AG10803 (cell line): ENCODE measurements around the gene WASHC2A.
"Not testable (repeated sequence)": the region's sequence is repeated elsewhere in the genome, so short reads cannot be mapped to it uniquely, and the experiment has no call there.

ENCODE experiments used
- DNase-seq: peaks from one replicate; pipeline ENCODE4 v3.0.0; 2010; ENCODE audit warnings: low read depth
- H3K4me3 ChIP-seq: 2 replicates; pipeline ENCODE4 v1.5.1; 2011; ENCODE audit warnings: mild to moderate bottlenecking, low read length, control low read depth
- CTCF ChIP-seq: conservative IDR thresholded peaks from 2 replicates; pipeline ENCODE4 v1.5.1; 2011; ENCODE audit warnings: mild to moderate bottlenecking, low read length, control low read depth, inconsistent platforms

WASHC2A gene

DNA sequence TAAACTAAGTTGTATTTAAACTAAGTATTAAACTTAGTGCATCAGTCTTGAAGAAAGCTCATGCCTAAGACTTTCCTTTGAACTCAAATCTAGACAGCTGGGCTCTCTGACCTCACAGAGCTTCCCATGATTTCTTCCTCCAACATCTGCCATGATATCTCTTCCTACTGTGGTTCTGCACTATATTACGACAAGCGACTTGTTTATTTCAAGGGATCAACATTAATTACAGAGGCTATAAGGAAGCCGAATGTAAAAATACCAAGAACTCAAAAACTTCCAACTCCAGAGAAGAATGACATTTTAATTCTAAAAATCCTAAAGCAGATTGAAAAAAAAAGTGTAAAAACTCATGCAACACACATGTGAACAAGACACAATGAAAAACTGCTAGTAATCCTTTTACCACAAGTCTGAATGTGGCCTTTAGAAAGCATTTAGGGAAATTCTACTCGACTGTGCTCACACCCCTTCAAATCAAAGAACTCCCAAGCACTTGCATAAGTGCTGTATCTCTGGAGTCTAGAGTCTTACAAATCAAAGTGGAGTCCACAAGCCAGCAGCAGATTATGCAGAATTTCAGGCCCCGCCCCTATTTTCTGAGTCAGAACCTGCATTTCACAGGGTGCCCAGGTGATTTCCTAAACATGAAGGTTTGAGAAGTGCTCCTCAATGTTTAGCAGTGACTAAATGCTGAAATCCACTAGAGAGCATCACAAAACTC, 22.7 kb upstream of the WASHC2A start:
- no peak for TF ChIP-seq CTCF
- peak; percentile 68 for DNase-seq
- H3K4me3 ChIP-seq = no peak overlapping the region

DNA sequence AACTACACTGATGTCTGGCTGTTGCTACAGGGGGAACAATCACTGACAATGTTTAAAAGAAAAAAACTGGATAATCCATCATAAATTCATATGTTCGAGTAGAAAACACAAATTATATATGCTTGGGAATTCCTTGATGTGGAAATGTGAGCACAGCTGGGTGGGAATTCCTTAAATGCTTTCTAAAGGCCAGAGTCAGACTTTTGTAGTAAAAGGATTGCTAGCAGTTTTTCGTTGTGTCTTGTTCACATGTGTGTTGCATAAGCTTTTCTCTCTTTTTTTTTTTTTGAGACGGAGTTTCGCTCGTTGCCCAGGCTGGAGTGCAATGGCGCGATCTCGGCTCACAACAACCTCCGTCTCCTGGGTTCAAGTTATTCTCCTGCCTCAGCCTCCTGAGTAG, 21.3 kb upstream of the WASHC2A start:
- H3K4me3 ChIP-seq = not testable (repeated sequence)
- DNase-seq = peak; percentile 88

GRCh38 chr10:50047594-50047993, 20.2 kb upstream of the WASHC2A start:
- not testable (repeated sequence) for H3K4me3 ChIP-seq, DNase-seq

DNA sequence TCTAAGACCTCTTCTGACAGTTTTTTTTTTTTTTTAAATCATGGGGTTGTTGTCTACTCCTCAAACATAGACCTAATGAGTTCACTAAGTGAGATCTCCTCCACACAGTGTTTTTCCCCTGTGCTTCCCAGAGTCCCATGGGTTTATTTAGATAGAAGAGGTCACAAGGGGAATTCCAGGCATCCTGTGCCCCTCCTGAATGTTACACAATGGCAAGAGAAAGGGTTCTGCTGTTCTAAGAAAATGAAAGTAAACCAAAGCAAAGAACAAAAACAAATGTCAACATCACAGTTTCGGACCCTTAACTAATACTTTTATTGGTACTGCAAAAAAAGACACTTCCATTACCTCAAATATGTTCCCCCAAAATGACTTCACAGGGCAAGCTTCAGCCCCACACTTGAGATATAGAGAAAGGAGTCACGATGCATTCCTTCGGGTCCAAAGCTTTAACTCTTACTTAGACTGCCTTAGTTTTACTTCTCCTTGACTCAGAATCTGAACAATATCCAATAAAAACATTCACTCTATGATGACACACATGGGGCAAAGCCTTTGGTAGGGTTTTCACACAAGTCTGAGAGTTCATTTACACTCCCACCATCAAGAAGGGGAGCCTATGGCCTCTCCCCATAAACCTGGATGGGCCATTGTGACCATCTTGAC, 15.6 kb upstream of the WASHC2A start:
- peak; percentile 56 for DNase-seq
- not testable (repeated sequence) for H3K4me3 ChIP-seq

DNA sequence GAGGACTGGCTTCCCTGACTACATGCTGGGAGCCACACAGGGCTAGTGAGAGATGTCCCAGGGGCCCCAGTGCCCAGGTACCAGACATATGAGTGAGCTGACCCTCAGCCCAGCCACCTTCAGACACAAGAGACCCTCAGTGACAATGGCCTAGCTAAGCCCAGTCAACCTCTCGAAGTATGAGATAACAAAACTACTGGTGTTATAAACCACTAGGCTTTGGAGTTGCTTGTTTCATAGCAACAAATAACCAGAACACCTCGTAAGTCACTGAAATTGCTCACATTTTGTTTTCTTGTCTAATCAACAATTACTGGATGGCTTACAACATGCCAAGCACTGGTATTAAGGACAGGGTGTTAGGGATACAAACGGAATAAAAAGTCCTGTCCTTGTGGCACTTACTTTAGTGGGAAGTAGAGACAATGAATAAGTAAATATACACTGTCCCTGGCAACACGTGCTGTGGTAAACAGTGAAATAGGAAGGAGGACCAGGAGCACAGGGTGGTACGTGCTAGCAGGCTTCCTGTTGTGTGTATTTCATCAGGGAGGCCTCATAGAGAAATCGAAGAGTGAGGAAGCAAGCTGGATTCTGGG, 14.9 kb upstream of the WASHC2A start:
- not testable (repeated sequence) for H3K4me3 ChIP-seq, DNase-seq

- DNase-seq = not testable (repeated sequence)
These were observed 12.1 kb upstream of the WASHC2A start for GRCh38 chr10:50055494-50056292.

GRCh38 chr10:50056654-50057053, 11.1 kb upstream of the WASHC2A start:
- not testable (repeated sequence) for DNase-seq, H3K4me3 ChIP-seq

More at GRCh38 chr10:50055494-50056292, 12.1 kb upstream of the WASHC2A start:
- H3K4me3 ChIP-seq = not testable (repeated sequence)

DNA sequence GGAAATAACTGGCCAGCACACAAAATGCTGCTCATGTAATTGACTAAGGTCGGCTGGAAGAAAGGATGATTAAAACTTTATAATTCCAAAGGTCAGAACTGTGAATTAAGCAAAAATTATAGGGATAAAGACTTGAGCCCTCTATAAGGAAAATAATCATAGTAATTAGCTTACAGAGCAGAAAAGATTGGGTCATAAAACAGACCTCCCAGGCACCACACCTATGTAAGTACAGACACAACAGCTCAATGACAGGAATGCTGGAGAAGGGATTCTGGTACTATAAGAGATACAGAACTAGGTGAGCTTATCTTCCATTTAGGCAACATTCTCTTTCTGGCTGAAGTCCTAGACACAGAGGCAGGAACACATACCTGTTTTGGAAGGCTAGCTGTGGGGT, 9.0 kb upstream of the WASHC2A start:
- DNase-seq, H3K4me3 ChIP-seq: not testable (repeated sequence)

DNA sequence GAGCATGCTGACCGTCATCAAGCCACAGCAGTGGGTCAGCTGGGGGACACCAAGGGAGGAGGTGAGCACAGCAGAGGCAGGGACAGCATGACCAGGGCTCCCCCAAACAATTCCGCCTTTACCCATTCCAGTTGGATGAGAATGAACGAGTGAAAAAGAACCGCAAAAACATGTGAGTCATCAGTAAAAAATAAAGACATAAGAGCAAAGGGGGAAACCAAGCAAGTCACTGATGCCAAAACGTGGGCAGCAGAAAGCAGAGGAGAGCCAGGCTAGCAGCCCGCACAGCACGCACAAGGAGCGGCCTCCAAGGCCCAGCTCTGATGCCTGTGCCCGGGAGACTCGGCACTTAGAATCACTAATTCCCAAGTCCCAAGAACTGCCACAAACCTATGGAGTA, 7.8 kb upstream of the WASHC2A start:
- not testable (repeated sequence) for DNase-seq, H3K4me3 ChIP-seq

DNA sequence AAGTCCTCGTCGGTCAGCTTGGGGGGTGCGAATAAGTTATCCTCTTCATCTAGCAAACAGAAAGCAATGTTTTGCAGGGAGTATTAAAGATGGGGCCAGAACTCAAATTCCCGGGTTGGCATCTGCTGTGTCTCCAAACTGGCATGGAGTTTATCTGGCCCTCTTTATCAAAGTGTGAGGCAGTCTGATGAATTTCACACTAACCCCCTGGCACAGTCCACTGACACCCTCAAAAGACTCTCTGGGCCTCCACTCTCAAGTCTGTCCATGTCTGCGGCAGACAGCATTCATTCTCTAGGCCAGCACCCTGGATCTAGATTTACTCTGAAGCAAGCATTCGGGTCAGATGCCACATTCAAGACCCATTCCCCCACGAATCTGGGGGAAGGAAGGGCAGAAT, 6.2 kb upstream of the WASHC2A start:
- not testable (repeated sequence) for DNase-seq

DNA sequence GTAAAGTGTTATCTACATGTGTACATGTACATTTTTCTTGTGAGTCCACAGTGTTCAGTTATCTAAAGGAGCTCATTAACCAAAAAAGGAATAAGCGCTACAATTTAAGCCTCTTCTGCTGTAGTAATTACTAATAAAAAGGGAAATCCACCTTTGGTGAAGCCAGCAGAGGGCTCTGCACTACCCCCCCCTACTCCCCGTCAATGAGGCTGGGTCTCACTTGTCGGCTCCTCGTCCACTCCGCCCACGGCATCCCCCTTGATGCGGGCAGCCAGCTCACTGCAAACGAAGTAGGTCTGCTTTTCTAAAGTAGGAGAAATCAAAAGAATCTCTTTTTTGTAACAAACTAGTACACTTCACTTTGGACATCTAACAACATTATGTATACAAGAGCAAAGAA, 4.7 kb upstream of the WASHC2A start:
- H3K4me3 ChIP-seq = no peak overlapping the region
- no peak; the same call in 1 of the 2 replicates for TF ChIP-seq CTCF
- no peak for DNase-seq

More for the DNA sequence above, 6.2 kb upstream of the WASHC2A start:
- not testable (repeated sequence) for H3K4me3 ChIP-seq

DNA sequence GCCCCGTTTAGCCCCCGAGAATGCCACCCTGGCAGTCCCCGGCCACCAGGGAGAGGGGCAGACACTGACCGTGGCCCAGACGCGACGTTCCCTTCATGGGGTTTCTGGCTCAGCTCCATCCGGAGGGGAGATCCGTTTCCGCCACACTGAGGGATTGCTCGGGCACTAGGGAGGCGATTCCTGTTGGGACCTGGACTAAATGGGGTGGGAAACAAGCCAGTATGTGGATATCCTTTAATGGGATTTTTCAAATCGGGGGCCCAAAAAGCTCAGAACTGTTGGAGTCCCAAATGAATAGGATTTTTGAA, 552 bp downstream of the WASHC2A start:
- peak overlapping the region; percentile 67 for H3K4me3 ChIP-seq
- not testable (repeated sequence) for DNase-seq

DNA sequence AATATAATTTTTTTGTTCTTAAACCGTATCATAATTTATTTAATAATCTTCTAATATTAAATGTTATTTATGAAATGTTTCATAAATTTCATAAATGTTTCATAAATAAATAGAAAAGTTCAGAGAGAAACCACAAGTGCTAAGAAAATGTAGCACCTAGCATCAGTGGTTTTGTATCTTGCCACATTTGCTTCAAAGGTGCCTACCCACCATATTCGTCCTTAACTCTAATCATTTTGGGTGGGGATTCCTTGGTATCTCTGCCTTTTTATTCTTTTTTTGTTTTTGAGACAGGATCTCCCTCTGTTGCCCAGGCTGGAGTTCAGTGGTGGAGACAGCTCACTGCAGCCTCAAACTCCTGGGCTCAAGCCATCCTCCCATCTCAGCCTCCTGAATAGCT, 7.4 kb downstream of the WASHC2A start:
- not testable (repeated sequence) for DNase-seq, H3K4me3 ChIP-seq
